Loucy (cell line): ENCODE results near the gene WNT9A.

ENCODE experiments used
- H2AFZ ChIP-seq: fragments of 200-600 bp; sonication (generic); 2 replicates; pipeline ENCODE4 v1.6.0; 2016; ENCODE audit warnings: antibody characterized with exemption, mild to moderate bottlenecking, low read length, moderate library complexity
- H3F3A ChIP-seq: fragments of 200-600 bp; 2 replicates; pipeline ENCODE4 v1.6.0; 2016; ENCODE audit warnings: antibody characterized with exemption, low read depth, mild to moderate bottlenecking
- H3K27me3 ChIP-seq: fragments of 200-600 bp; sonication (generic); 2 replicates; pipeline ENCODE4 v1.6.1; 2014; ENCODE audit warnings: low read length, mild to moderate bottlenecking; ENCODE audit not compliant: insufficient read depth, poor library complexity, severe bottlenecking
- H3K36me3 ChIP-seq: fragments of 200-600 bp; sonication (generic); 2 replicates; pipeline ENCODE4 v1.6.1; 2016; ENCODE audit warnings: low read length; ENCODE audit not compliant: insufficient read depth
- H3K4me1 ChIP-seq: fragments of 200-600 bp; sonication (generic); 2 replicates; pipeline ENCODE4 v1.5.1; 2014; ENCODE audit warnings: low read length, mild to moderate bottlenecking; ENCODE audit not compliant: insufficient read depth, poor library complexity, severe bottlenecking
- H3K4me2 ChIP-seq: fragments of 200-600 bp; sonication (generic); 2 replicates; pipeline ENCODE4 v1.6.0; 2014; ENCODE audit warnings: antibody characterized with exemption, low read length, low read depth, mild to moderate bottlenecking; ENCODE audit not compliant: poor library complexity, severe bottlenecking
- H3K4me3 ChIP-seq: fragments of 200-600 bp; sonication (generic); 2 replicates; pipeline ENCODE4 v1.5.1; 2014; ENCODE audit warnings: low read length, mild to moderate bottlenecking, mixed read lengths; ENCODE audit not compliant: poor library complexity, severe bottlenecking
- H3K79me2 ChIP-seq: fragments of 200-600 bp; sonication (generic); 2 replicates; pipeline ENCODE4 v1.6.1; 2014; ENCODE audit warnings: low read length; ENCODE audit not compliant: insufficient read depth
- H3K9ac ChIP-seq: fragments of 200-600 bp; sonication (generic); 2 replicates; pipeline ENCODE4 v1.6.0; 2014; ENCODE audit warnings: mild to moderate bottlenecking, low read depth, low read length, moderate library complexity; ENCODE audit not compliant: poor library complexity, severe bottlenecking
- H3K9me2 ChIP-seq: fragments of 200-600 bp; sonication (generic); replicated peaks from 2 replicates; pipeline ENCODE4 v1.6.1; 2016; ENCODE audit warnings: low read depth, low read length, mixed read lengths
- H3K9me3 ChIP-seq: fragments of 200-600 bp; sonication (generic); 2 replicates; pipeline ENCODE4 v1.6.1; 2014; ENCODE audit warnings: mild to moderate bottlenecking, antibody characterized with exemption, low read length, low read depth; ENCODE audit not compliant: insufficient read depth
- H4K20me1 ChIP-seq: fragments of 200-600 bp; sonication (generic); 2 replicates; pipeline ENCODE4 v1.6.0; 2014; ENCODE audit warnings: antibody characterized with exemption, low read length, mild to moderate bottlenecking; ENCODE audit not compliant: insufficient read depth, poor library complexity, severe bottlenecking
- EZH2phosphoT487 ChIP-seq: fragments of 200-600 bp; IDR thresholded peaks from 2 replicates; pipeline ENCODE4 v1.6.1; 2018; ENCODE audit warnings: antibody characterized with exemption, mild to moderate bottlenecking, moderate library complexity, borderline replicate concordance
- TF ChIP-seq, protein P1 (sequence below): fragments of 200-600 bp; sonication (generic); conservative IDR thresholded peaks from 2 replicates; pipeline ENCODE4 v1.5.1; 2014; ENCODE audit warnings: mild to moderate bottlenecking, antibody characterized with exemption, low read length

The WNT9A gene

DNA sequence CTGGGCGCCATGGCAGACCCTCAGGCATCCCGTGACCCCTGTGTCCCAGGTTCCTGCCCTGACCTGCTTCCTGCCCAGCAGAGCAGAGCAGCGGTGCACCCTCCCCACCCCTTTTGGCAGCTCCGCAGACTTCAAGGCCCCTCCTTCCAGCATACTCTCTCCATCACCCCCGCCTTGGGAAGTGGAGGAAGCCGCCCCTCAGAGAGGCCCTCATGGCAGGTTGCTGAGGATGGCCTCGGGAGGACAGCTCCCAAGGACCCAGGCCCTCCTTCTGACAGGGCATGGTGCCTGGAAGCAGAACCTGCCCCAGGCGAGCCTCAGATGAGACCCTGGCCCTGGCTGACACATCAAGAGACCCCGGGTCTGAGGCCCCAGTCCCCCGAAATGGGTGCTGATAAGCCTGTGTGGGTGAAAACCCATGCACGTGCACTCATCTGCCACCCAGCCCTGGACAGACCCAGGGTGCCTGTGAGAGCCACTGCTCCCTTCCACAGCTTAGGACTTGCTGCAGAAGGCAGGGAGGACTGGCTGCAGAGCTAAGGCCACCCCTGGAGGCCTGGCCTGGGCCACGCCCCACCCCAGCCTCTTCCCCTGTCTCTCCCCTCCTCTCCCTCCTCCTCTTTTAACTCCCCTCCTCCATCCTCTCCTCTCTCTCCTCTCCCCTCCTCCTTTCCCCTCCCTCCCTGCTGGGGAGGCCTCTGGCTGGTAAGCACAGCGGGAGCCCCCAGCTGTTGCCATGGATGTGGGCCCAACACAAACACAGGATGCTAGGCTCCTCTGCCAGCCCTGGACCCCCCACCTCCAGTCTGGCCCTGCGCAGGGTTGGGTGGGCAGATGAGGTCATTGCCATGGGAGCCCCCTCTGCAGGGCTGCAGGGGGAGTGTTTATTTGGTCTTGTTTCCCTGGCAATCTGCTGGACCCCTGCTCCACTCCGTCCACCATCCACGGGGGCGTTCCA is 33.7 kb downstream of the WNT9A start:
- no peak for TF ChIP-seq EZH2phosphoT487
- TF ChIP-seq, protein P1, sequence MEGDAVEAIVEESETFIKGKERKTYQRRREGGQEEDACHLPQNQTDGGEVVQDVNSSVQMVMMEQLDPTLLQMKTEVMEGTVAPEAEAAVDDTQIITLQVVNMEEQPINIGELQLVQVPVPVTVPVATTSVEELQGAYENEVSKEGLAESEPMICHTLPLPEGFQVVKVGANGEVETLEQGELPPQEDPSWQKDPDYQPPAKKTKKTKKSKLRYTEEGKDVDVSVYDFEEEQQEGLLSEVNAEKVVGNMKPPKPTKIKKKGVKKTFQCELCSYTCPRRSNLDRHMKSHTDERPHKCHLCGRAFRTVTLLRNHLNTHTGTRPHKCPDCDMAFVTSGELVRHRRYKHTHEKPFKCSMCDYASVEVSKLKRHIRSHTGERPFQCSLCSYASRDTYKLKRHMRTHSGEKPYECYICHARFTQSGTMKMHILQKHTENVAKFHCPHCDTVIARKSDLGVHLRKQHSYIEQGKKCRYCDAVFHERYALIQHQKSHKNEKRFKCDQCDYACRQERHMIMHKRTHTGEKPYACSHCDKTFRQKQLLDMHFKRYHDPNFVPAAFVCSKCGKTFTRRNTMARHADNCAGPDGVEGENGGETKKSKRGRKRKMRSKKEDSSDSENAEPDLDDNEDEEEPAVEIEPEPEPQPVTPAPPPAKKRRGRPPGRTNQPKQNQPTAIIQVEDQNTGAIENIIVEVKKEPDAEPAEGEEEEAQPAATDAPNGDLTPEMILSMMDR: no peak
- Histone ChIP-seq H3K9me3 (no peaks in the 10 kb centered on the region; the same call in 1 of the 2 replicates), H3K79me2 (no peaks in the 10 kb centered on the region), H3K9ac (no peak overlapping the region), H3K4me3 (no peak overlapping the region), H3K9me2 (no peaks in the 10 kb centered on the region), H3K4me1 (no peaks in the 10 kb centered on the region), H4K20me1 (no peaks in the 10 kb centered on the region), H3K27me3 (no peaks in the 10 kb centered on the region), H2AFZ (no peak overlapping the region), H3F3A (no peaks in the 10 kb centered on the region), H3K4me2 (no peak overlapping the region), H3K36me3 (no peaks in the 10 kb centered on the region)

DNA sequence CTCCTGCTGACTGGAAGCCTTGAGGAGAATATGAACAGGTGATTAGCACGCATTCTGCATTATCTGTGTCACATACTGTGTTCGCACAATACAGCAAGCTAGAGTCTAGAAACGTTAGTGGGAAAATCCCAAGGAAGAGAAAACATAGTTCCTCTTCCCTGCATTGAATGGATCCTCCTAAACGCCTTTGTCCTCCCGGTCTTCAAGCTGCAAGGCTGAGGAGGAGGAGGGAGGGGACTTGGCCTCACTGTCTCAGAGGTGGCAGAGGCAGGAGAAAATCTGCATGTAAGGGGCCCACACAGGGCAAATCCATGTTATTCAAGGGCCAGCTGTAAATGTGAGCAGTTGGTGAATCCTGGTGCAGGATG is 34.4 kb downstream of the WNT9A start:
- H3K9ac ChIP-seq: no peak overlapping the region
- H3K4me2 ChIP-seq: no peak overlapping the region
- H3K9me2 ChIP-seq: no peaks in the 10 kb centered on the region
- H3K27me3 ChIP-seq: no peaks in the 10 kb centered on the region
- TF ChIP-seq, protein P1: no peak
- TF ChIP-seq EZH2phosphoT487: no peak
- no peaks in the 10 kb centered on the region for H3K36me3 ChIP-seq
- no peaks in the 10 kb centered on the region for H3K4me1 ChIP-seq
- no peaks in the 10 kb centered on the region for H3F3A ChIP-seq
- H4K20me1 ChIP-seq: no peaks in the 10 kb centered on the region
- H3K9me3 ChIP-seq: no peaks in the 10 kb centered on the region; the same call in 1 of the 2 replicates
- H3K79me2 ChIP-seq: no peaks in the 10 kb centered on the region
- no peak overlapping the region for H3K4me3 ChIP-seq
- no peak overlapping the region for H2AFZ ChIP-seq

DNA sequence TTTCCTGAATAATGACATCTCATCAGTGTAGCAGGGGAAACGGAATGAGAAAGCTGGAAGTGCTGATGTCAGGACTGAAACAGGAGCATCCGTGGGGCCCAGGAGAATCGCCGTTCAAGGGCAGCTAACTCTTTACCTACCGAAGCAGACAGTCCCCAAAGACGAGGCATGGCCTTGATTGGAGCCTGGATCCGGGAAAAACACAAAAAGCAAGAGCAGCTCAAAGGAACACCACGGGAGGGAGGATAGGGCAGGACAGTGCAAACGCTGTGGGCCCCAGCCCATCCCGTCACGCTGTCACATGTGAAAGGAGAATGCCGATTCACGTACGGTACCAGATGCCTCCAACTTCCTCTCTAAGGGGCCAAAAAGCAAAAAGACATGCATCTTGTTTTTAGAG is 34.9 kb downstream of the WNT9A start:
- H3K4me1 ChIP-seq: no peaks in the 10 kb centered on the region
- TF ChIP-seq, protein P1: no peak
- TF ChIP-seq EZH2phosphoT487: no peak
- no peaks in the 10 kb centered on the region for H3K27me3 ChIP-seq
- H3K4me3 ChIP-seq: no peak overlapping the region
- H2AFZ ChIP-seq: no peak overlapping the region
- H3K4me2 ChIP-seq: no peak overlapping the region
- no peaks in the 10 kb centered on the region for H3K79me2 ChIP-seq
- no peaks in the 10 kb centered on the region for H3K36me3 ChIP-seq
- no peaks in the 10 kb centered on the region for H3K9me2 ChIP-seq
- H4K20me1 ChIP-seq: no peaks in the 10 kb centered on the region
- no peaks in the 10 kb centered on the region for H3F3A ChIP-seq
- no peaks in the 10 kb centered on the region; the same call in 1 of the 2 replicates for H3K9me3 ChIP-seq
- no peak overlapping the region for H3K9ac ChIP-seq
